ENCODE results near the gene POLR3A.

POLR3A gene

DNA sequence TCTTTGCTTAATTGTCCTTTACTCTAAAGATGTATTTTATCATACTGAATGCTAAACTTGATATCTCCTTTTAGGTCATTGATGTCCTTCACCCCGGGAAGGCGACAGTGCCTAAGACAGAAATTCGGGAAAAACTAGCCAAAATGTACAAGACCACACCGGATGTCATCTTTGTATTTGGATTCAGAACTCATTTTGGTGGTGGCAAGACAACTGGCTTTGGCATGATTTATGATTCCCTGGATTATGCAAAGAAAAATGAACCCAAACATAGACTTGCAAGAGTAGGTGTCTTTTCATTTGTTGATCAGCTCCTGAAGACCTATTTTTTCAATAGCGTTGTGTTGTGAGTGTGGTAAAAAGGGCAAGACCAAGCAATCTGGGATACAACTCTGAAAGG lies 6.1 kb upstream of the POLR3A start:
- Histone ChIP-seq H3K27me3 (ENCODE audit: insufficient read depth, poor library complexity, severe bottlenecking) (no peaks in the 10 kb centered on the region), H3K27ac (ENCODE audit: poor library complexity, severe bottlenecking) (peak overlapping the region; percentile 67), H3K4me3 (ENCODE audit: severe bottlenecking) (peak overlapping the region; percentile 55), H3K4me1 (ENCODE audit: insufficient read depth, poor library complexity, severe bottlenecking) (peaks cover 32% of the 10 kb centered on the region), H3K9me3 (ENCODE audit: severe bottlenecking) (no peaks in the 10 kb centered on the region), H3K36me3 (ENCODE audit: low read depth) (peaks cover 63% of the 10 kb centered on the region)
- ATAC-seq (ENCODE audit: low read depth): no peak
- TF ChIP-seq, protein P1, sequence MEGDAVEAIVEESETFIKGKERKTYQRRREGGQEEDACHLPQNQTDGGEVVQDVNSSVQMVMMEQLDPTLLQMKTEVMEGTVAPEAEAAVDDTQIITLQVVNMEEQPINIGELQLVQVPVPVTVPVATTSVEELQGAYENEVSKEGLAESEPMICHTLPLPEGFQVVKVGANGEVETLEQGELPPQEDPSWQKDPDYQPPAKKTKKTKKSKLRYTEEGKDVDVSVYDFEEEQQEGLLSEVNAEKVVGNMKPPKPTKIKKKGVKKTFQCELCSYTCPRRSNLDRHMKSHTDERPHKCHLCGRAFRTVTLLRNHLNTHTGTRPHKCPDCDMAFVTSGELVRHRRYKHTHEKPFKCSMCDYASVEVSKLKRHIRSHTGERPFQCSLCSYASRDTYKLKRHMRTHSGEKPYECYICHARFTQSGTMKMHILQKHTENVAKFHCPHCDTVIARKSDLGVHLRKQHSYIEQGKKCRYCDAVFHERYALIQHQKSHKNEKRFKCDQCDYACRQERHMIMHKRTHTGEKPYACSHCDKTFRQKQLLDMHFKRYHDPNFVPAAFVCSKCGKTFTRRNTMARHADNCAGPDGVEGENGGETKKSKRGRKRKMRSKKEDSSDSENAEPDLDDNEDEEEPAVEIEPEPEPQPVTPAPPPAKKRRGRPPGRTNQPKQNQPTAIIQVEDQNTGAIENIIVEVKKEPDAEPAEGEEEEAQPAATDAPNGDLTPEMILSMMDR (IDR thresholded peaks at IDR 0.05; ENCODE audit: poor library complexity, severe bottlenecking): no peak
- no peak for DNase-seq (ENCODE audit: low spot score)

DNA sequence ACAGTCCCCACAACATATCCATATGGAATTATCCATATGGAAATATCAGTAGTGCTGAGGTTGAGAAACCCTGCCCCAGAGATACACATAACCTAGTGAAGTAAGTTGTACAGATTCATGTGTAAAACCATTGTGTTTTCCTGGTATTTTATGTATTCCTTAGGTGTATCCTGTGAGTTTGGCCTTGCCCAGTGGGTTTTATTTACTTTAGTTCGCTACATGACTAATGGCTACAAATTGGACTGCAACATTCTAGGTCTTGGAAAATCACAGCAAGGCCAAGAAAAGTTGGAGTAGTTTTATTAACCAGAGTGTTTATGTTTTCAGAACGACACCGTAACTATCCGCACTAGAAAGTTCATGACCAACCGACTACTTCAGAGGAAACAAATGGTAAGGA lies 5.7 kb upstream of the POLR3A start:
- DNase-seq (ENCODE audit: low spot score) (no peak), ATAC-seq (ENCODE audit: low read depth) (no peak)
- peaks cover 59% of the 10 kb centered on the region for H3K36me3 ChIP-seq (ENCODE audit: low read depth)
- H3K4me3 ChIP-seq (ENCODE audit: severe bottlenecking): peak overlapping the region; percentile 55
- peak overlapping the region; percentile 67 for H3K27ac ChIP-seq (ENCODE audit: poor library complexity, severe bottlenecking)
- no peaks in the 10 kb centered on the region for H3K27me3 ChIP-seq (ENCODE audit: insufficient read depth, poor library complexity, severe bottlenecking)
- TF ChIP-seq, protein P1 (IDR thresholded peaks at IDR 0.05; ENCODE audit: poor library complexity, severe bottlenecking): no peak
- H3K9me3 ChIP-seq (ENCODE audit: severe bottlenecking): no peaks in the 10 kb centered on the region
- H3K4me1 ChIP-seq (ENCODE audit: insufficient read depth, poor library complexity, severe bottlenecking): peaks cover 30% of the 10 kb centered on the region

DNA sequence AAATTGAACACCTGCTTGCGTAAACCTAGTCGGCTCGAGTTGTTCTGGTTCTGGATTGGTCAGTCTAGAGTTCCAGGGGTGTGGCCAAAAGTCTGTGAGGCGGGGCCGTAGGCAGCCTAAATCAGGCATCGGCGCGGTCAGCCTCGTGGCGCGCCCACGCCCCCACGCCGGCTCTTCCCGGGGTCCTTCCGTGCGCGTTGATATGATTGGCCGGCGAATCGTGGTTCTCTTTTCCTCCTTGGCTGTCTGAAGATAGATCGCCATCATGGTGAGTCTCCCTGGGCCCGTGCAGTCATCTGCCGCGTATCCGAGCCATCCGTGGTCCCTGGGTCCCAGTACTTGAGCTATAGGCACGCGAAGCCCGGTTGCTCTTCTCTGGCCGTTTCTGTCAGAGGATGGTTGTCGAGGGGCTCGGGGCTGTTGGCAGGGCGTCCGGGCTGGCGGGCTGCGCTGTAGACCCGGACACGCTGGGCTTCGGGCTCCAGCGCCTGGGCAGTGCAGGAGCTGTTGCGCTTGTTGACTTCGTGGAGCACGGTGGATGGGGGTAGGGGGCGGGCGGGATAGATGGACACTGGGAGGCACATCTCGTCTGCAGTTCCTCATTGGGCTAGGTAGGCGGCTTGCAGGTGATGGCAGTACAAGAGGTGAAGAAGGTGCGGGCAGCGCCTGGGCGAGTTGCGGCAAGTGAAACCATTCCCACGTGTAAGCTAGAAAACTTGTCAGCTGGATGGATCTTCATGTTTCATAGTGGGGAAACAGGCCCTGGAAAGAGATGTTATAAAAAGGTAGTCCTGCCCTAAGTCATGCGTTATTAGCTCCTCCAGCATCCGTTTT lies 4.5 kb upstream of the POLR3A start, which contains the start of gene RPS24:
Gene RPS24, plus strand, starts transcription at position 227 of the 834 bp plus-strand sequence. Its CDS starts 39 bp downstream, at position 266.
- Histone ChIP-seq H3K9me3 (ENCODE audit: severe bottlenecking) (no peaks in the 10 kb centered on the region), H3K4me3 (ENCODE audit: severe bottlenecking) (peak within 1 kb of the TSS; percentile 55), H3K4me1 (ENCODE audit: insufficient read depth, poor library complexity, severe bottlenecking) (peaks cover 31% of the 10 kb centered on the region), H3K27me3 (ENCODE audit: insufficient read depth, poor library complexity, severe bottlenecking) (no peaks in the 10 kb centered on the region), H3K36me3 (ENCODE audit: low read depth) (peaks cover 47% of the 10 kb centered on the region), H3K27ac (ENCODE audit: poor library complexity, severe bottlenecking) (peak within 1 kb of the TSS; percentile 67)
- DNase-seq (ENCODE audit: low spot score) (peak; percentile 92), ATAC-seq (ENCODE audit: low read depth) (peak; percentile 84)
- TF ChIP-seq, protein P1 (IDR thresholded peaks at IDR 0.05; ENCODE audit: poor library complexity, severe bottlenecking): no peak

DNA sequence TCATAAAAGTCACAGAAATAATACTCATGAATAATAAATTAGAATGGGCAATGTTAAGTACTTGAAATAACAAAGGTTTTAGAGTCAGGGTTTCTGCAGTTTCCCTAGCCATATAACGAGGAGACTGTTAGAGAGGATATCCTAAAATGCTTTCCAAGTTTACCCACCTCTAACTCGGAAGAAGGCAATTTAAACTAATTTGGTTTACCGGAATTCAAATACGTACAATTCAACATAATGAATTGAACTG lies 4.0 kb upstream of the POLR3A start:
- no peak for ATAC-seq (ENCODE audit: low read depth)
- no peaks in the 10 kb centered on the region for H3K9me3 ChIP-seq (ENCODE audit: severe bottlenecking)
- H3K27me3 ChIP-seq (ENCODE audit: insufficient read depth, poor library complexity, severe bottlenecking): no peaks in the 10 kb centered on the region
- peaks cover 42% of the 10 kb centered on the region for H3K36me3 ChIP-seq (ENCODE audit: low read depth)
- peak overlapping the region; percentile 55 for H3K4me3 ChIP-seq (ENCODE audit: severe bottlenecking)
- H3K27ac ChIP-seq (ENCODE audit: poor library complexity, severe bottlenecking): peak overlapping the region; percentile 67
- TF ChIP-seq, protein P1 (IDR thresholded peaks at IDR 0.05; ENCODE audit: poor library complexity, severe bottlenecking): no peak
- no peak for DNase-seq (ENCODE audit: low spot score)
- H3K4me1 ChIP-seq (ENCODE audit: insufficient read depth, poor library complexity, severe bottlenecking): peaks cover 32% of the 10 kb centered on the region
